GM19351 (cell line): ENCODE measurements around the gene GRIP1.
A peak's percentile ranks its signal among the peaks of the same experiment; 100 is the strongest.

Experiments
- ATAC-seq: cut with Tn5 transposase; IDR thresholded peaks from one replicate; pipeline ENCODE4 v1.9.1; 2021; ENCODE audit warnings: mild to moderate bottlenecking, moderate library complexity; ENCODE audit not compliant: unreplicated experiment

The GRIP1 gene

GRCh38 chr12:66345212-66345611, 333.7 kb downstream of the GRIP1 start:
- ATAC-seq: no peak

GRCh38 chr12:66341126-66341525, 337.8 kb downstream of the GRIP1 start:
- ATAC-seq: no peak

DNA sequence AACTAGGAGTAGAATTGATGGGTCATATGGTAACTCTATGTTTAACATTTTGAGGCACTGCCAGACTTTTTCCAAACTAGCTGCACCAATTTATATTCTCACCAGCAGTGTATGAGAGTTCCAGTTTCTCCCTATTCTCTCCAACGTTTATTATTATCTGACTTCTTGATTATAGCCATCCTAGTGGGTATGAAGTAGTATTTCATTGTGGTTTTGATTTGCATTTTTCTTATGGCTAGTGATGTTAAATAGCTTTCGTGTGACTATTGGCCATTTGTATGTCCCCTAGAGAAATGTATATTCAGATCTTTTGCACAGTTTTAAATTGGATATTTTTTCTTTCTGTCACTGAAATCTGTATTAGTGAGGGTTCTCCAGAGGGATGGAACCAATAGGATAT, 338.7 kb downstream of the GRIP1 start:
- ATAC-seq: no peak

DNA sequence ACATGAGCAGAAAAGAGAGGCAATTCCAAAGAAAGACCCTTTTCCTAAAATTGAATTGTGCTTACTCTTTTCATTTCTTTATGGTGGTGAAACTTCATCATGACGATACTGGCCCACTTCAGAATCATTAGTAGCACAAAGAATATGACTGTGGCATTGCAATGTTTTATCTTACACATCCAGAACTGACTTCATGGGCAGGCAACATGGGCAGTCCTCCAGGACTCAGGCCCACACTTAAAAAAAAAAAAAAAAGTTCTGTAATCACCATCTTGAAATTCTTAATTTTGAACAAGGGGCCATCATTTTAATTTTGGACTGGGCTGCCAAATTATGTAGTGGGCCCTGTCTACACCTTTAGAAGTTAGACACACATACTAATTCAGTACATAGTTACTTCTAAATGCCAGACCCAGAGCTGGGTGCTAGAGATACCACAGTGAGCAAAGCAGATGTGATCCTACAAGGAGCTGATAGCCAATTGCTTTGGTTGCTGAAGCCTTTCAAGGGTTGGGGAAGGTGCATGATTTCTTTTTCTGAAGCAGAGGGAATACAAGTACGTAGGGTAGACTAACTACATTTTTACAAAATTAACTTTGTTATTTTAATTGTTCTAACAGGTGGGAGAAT, 341.4 kb downstream of the GRIP1 start:
- no peak for ATAC-seq

DNA sequence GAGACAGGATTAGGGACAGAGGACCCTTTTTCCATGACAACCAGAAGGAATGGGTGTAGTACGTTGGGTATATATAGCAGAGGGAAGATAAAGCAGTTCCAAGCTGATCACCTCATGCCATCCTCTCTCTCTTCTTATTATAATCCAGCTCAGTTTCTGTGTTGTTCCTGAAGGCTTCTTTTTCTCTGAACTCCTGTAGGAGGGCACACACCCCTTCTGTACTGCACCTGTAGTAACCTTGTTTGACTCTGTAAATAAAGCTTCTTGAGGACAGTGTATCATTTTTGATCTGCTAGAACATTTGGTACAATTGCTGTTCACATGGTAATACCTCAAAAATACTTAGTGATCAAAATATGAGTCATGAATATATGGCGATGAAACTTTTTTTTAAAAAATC, 343.1 kb downstream of the GRIP1 start:
- no peak for ATAC-seq

- ATAC-seq: no peak
Observed at GRCh38 chr12:66331814-66332213, 347.1 kb downstream of the GRIP1 start.

DNA sequence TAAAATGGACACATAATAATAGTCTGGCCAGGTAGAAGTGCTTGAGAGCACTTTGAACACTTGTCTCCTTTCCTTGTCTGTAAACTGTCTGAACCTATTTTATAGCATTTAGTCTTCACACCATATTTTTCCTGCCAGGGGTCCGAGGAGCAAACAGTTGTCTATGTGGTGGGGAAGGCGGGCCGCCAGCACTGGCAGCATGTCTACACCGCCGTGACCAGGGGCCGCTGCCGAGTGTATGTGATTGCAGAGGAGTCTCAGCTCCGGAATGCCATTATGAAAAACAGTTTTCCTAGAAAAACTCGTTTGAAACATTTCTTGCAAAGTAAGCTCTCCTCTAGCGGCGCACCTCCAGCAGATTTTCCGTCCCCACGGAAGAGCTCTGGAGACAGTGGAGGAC, 347.9 kb downstream of the GRIP1 start:
- ATAC-seq: no peak

DNA sequence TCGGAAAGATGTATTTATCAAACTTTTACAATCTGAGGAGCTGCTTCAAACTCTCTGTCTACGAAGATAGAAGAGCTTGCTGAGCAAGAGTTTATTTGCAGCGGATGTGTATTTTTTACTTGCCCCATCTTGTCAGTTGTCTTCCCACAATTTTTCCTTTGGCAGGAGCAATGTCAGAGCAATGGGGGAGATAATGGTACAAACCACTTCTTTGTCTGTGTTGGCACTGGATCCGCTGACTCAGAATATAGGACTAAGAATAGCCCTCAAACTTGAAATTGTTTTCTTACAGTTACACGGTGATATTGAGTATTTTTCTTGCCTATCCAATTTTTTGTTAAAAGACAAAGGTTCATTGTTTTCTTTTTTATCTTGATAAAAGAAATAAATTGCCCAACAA, 348.9 kb downstream of the GRIP1 start:
- no peak for ATAC-seq

DNA sequence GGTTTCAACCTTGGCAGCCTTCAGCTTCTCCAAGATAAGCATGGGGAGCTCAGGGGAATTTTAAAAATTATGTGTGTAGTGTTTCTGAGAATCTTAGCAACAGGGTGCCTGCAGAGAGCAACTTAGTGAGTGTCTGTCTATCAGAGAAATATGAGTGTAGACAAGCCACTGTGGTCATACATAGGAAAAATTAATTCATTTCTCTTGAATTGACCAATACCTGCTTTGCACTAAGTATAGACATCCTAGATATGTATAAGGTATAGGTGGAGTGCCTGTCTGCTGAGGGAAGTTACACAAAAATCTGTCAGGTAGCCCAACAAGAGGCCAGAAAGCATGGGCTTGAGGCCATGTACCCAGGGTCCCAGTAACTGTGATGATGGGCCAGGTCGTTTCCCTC, 355.9 kb downstream of the GRIP1 start:
- ATAC-seq: no peak

GRCh38 chr12:66321435-66321834, 357.4 kb downstream of the GRIP1 start:
- no peak for ATAC-seq

DNA sequence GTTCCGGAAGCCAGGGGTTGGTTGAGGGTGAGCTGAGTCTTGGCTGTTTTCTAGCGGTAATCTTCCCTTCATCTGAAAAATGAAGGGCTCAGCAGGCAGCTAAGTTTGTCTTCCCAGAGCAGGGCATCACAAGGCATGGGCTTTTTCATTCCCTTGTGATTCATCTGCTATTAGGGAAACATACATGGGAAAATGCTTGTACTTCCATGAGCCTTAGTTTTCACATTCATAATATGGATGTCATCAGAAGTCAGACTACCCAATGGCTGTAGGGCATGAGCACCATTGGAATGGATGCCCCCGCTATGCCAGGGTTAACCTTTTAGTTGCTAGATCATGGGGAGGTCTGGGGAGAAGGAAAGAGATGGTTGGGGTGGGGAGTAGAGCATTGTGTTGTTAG, 357.9 kb downstream of the GRIP1 start:
- ATAC-seq: no peak

GRCh38 chr12:66319266-66319954, 359.5 kb downstream of the GRIP1 start:
- ATAC-seq: no peak

DNA sequence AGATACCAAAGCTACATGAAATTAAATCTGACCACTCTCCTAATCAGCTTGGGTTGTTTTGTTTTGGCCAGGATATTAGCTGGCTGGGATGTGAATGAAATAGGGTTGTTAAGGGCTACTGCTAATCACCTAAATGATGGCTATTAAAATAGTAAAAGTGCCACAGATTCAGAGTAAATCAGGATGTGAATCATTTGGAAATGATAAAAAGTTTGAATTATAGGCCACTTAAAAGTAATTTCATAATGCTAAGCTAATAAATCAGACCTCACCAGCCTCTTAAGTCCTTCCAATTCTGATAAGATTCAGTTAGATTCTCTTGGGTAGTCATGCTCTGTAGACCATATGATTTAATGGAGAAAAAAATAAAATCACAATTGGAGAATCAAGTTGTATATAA, 364.6 kb downstream of the GRIP1 start:
- ATAC-seq: no peak

DNA sequence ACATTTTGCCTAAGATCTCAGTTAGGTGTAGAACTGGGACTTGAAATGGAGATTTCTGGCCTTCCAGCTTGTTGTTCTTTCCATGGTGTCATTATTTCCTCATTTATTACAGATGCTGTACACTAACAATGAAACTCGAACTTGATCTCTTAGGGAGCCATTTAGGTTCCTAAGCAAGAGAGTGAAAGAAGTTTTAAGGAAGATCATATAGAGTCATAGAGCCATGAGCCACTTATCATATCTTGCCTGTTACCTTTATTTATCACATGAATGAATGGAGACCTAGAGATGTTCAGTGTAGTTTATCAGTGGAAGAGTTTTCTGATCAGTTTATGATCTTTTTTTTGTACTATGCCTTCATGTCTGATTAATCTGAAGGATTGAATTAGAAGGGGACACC, 366.7 kb downstream of the GRIP1 start:
- ATAC-seq: no peak

GRCh38 chr12:66309606-66310005, 369.3 kb downstream of the GRIP1 start:
- no peak for ATAC-seq

GRCh38 chr12:66304296-66304900, 374.5 kb downstream of the GRIP1 start:
- ATAC-seq: no peak

GRCh38 chr12:66303316-66303804, 375.5 kb downstream of the GRIP1 start:
- ATAC-seq: peak; percentile 55

- no peak for ATAC-seq
Observed at GRCh38 chr12:66302827-66303169, 376.1 kb downstream of the GRIP1 start.

DNA sequence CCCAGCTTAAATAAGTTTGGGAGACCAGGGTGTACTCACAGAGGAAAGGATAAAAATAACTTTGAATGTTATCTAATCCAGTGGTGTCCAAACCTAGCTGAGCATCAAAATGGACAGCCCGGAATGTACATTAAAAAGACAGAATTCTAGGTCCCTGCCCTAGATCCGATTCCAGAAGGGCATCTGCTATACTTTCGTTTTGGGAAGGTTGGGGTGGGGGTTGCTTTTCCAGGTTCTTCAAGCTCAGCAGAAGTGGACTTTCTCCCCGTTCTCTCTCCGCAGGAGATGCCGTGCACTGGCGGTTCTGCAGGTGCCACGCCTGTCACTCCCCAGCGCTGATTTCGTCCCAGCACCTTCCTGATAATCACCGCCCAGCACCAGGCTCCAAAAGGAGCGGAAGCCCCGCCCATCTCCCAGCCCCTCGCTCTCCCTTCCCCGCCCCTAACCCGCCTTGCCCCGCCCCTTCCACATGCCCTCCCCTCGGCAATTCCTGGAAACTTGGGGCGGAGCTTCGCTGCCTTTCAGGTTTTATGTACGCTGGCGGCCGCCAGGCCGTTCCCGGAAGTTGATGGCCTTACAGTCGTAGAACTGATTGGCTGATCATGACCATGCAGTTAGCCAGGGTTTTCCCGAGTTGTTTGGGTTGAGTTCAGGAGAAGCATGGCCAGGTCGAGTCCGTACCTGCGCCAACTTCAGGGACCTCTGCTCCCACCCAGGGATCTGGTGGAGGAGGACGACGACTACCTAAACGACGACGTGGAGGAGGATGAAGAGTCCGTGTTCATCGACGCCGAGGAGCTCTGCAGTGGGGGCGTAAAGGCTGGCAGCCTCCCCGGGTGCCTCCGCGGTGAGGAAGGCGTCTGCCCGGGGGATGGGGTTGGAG, 376.7 kb downstream of the GRIP1 start, which contains the start of gene HELB:
TSS of gene HELB (plus strand) at position 550 of the 883 bp plus-strand sequence. CDS start at position 661, 111 bp downstream.
- ATAC-seq: peak; percentile 83

DNA sequence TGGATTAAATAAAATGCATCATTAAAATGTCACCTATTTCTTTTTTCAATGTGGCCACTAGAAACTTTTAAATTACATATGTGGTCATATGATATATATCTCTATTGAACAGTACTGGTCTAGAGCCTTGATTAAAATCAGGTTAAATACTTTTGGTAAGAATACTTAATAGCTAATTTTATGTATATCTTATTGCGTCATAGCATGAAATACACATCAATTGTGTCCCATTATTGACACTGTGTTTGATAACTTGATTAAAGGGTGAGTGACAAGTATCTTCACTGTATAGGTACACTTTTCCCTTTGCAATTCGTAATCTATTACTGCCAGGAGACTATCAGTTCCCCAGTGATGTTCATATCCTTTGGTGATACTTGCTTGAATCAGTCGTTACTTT, 381.0 kb downstream of the GRIP1 start:
- ATAC-seq: no peak
